Gastrocnemius medialis (tissue), 4 donors: ENCODE measurements around the gene GAREM1. TPM values are rescaled to one million over a fixed set of nuclear protein-coding genes. Genes with fewer than 3 reads are reported as not detected.
A peak's percentile ranks its signal among the peaks of the same experiment; 100 is the strongest.
"Not testable (repeated sequence)": the region's sequence is repeated elsewhere in the genome, so short reads cannot be mapped to it uniquely, and the experiment has no call there.

Source experiments
- ATAC-seq, 2 donors: fragments of 150-250 bp; one replicate each; pipeline ENCODE4 v1.9.1; 2016
- DNase-seq, 2 donors: peaks; one replicate each; pipeline ENCODE4 v3.0.0-alpha.2; 2019
- H3K27ac ChIP-seq, 4 donors: fragments of 200-600 bp; sonication (generic); 1 replicate in 1 of 4; 2 replicates in 3 of 4; pipeline ENCODE4 v1.5.1; 2016 to 2018; ENCODE audit warnings: mild to moderate bottlenecking in 2 of 4, moderate library complexity in 1 of 4
- H3K27me3 ChIP-seq, 3 donors: fragments of 200-600 bp; sonication (generic) in 2 of 3; 1 replicate in 1 of 3; 2 replicates in 2 of 3; pipeline versions ENCODE4 v1.5.1 to v1.6.0; 2016 to 2019; ENCODE audit warnings: mild to moderate bottlenecking in 1 of 3, moderate library complexity in 1 of 3
- H3K36me3 ChIP-seq, 2 donors: fragments of 200-600 bp; sonication (generic) in 1 of 2; one replicate each; pipeline ENCODE4 v1.5.1; 2017 to 2018
- H3K4me1 ChIP-seq, 2 donors: fragments of 200-600 bp; sonication (generic) in 1 of 2; one replicate each; pipeline ENCODE4 v1.5.1; 2016 to 2017; ENCODE audit warnings: mild to moderate bottlenecking in 2 of 2
- H3K4me3 ChIP-seq, 4 donors: fragments of 200-600 bp; sonication (generic) in 3 of 4; 1 replicate in 1 of 4; 2 replicates in 3 of 4; pipeline ENCODE4 v1.5.1; 2016 to 2019; ENCODE audit warnings: mild to moderate bottlenecking in 2 of 4
- H3K9me3 ChIP-seq, 3 donors: fragments of 200-600 bp; sonication (generic) in 2 of 3; 1 replicate in 1 of 3; 2 replicates in 2 of 3; pipeline ENCODE4 v1.5.1; 2016 to 2019
- POLR2A ChIP-seq, 2 donors: fragments of 450-650 bp; IDR thresholded peaks; one replicate each; pipeline ENCODE4 v1.6.1; 2017; ENCODE audit warnings: antibody characterized with exemption in 2 of 2, mild to moderate bottlenecking in 2 of 2, moderate library complexity in 2 of 2
- in situ Hi-C, 4 donors: fragments of 200-750 bp; cut with MboI; loops; one replicate each; pipeline versions ENCODE4 v1.15.0 to v1.8.0; 2017; ENCODE audit warnings: low sequenced_read_pairs in 4 of 4
- intact Hi-C: fragments of 100-400 bp; cut with DNase I; formaldehyde crosslinking; loops from one replicate; pipeline ENCODE4 v1.15.1; 2023; ENCODE audit warnings: low total_unique reads
- total RNA-seq, 4 donors: library from RNA; depleted of rRNA; stranded (reverse); fragments of >200 nt; gene quantifications; one replicate each; pipeline versions ENCODE4 v1.1.0 to v1.2.3, GENCODE V29; 2016
- TF ChIP-seq, protein P1 (sequence below), 5 experiments: fragments of 450-650 bp in 3 of 5; fragments of 200-600 bp in 2 of 5; sonication (generic) in 2 of 5; IDR thresholded peaks in 4 of 5; conservative IDR thresholded peaks in 1 of 5; 1 replicate in 4 of 5; 2 replicates in 1 of 5; pipeline ENCODE4 v1.5.1; 2016 to 2019; ENCODE audit warnings: antibody characterized with exemption in 5 of 5, mild to moderate bottlenecking in 3 of 5, moderate library complexity in 3 of 5

The GAREM1 gene
- total RNA-seq, 4 donors from 2014 or later: 13.4 to 21.9 (median 16.4) TPM

GRCh38 chr18:32293107-32293506, 177.6 kb downstream of the GAREM1 start:
- H3K4me1 ChIP-seq: peaks cover 0 to 5% of the 10 kb centered on the region in 2 donors
- ATAC-seq: peak; percentile 58 to 86
- in situ Hi-C loops: no loop called here
- no peaks in the 10 kb centered on the region for H3K9me3 ChIP-seq
- DNase-seq: no peak
- no peaks in the 10 kb centered on the region for H3K27me3 ChIP-seq
- peak overlapping the region in 1 of 4 donors; percentile 19 for H3K27ac ChIP-seq
- intact Hi-C loops: no loop called here
- no peaks in the 10 kb centered on the region for H3K36me3 ChIP-seq
- no peak overlapping the region for H3K4me3 ChIP-seq
- TF ChIP-seq POLR2A (IDR thresholded peaks at IDR 0.05): no peak
- TF ChIP-seq, protein P1, sequence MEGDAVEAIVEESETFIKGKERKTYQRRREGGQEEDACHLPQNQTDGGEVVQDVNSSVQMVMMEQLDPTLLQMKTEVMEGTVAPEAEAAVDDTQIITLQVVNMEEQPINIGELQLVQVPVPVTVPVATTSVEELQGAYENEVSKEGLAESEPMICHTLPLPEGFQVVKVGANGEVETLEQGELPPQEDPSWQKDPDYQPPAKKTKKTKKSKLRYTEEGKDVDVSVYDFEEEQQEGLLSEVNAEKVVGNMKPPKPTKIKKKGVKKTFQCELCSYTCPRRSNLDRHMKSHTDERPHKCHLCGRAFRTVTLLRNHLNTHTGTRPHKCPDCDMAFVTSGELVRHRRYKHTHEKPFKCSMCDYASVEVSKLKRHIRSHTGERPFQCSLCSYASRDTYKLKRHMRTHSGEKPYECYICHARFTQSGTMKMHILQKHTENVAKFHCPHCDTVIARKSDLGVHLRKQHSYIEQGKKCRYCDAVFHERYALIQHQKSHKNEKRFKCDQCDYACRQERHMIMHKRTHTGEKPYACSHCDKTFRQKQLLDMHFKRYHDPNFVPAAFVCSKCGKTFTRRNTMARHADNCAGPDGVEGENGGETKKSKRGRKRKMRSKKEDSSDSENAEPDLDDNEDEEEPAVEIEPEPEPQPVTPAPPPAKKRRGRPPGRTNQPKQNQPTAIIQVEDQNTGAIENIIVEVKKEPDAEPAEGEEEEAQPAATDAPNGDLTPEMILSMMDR (IDR thresholded peaks at IDR 0.05 in 4 of 5, conservative IDR thresholded peaks at IDR 0.05 in 1 of 5): no peak

GRCh38 chr18:32291623-32292022, 179.1 kb downstream of the GAREM1 start:
- H3K27ac ChIP-seq, DNase-seq, intact Hi-C loops, H3K9me3 ChIP-seq, H3K4me3 ChIP-seq, H3K27me3 ChIP-seq, ATAC-seq, in situ Hi-C loops, H3K36me3 ChIP-seq, H3K4me1 ChIP-seq: not testable (repeated sequence)

GRCh38 chr18:32290810-32291209, 179.9 kb downstream of the GAREM1 start:
- Histone ChIP-seq H3K4me1 (peaks cover 0 to 5% of the 10 kb centered on the region in 2 donors), H3K27me3 (no peaks in the 10 kb centered on the region), H3K27ac (no peak overlapping the region), H3K4me3 (no peak overlapping the region), H3K9me3 (no peaks in the 10 kb centered on the region), H3K36me3 (peaks cover 0 to 6% of the 10 kb centered on the region in 2 donors)
- no peak for TF ChIP-seq POLR2A (IDR thresholded peaks at IDR 0.05)
- TF ChIP-seq, protein P1 (IDR thresholded peaks at IDR 0.05 in 4 of 5, conservative IDR thresholded peaks at IDR 0.05 in 1 of 5): no peak
- no peak for ATAC-seq
- in situ Hi-C loops (no loop called here), intact Hi-C loops (no loop called here)
- no peak for DNase-seq

GRCh38 chr18:32289483-32290075, 181.1 kb downstream of the GAREM1 start:
- H3K27ac ChIP-seq: no peak overlapping the region
- in situ Hi-C loops: loop anchor here (5.0 to 10.0 kb wide), 2 partner anchors 183 to 185 kb away; partner anchors contain the start of gene GAREM1 (in 4 of the 4)
- DNase-seq: peak in 1 of 2 donors; percentile 42
- no peaks in the 10 kb centered on the region for H3K27me3 ChIP-seq
- intact Hi-C loops: loop anchor here (1.0 to 5.0 kb wide), 2 partner anchors 98 to 182 kb away; no protein-coding TSS in a partner anchor
- ATAC-seq: peak; percentile 58 to 73
- no peaks in the 10 kb centered on the region for H3K9me3 ChIP-seq
- peaks cover 0 to 5% of the 10 kb centered on the region in 2 donors for H3K4me1 ChIP-seq
- no peak overlapping the region for H3K4me3 ChIP-seq
- peaks cover 0 to 6% of the 10 kb centered on the region in 2 donors for H3K36me3 ChIP-seq
- TF ChIP-seq, protein P1 (IDR thresholded peaks at IDR 0.05 in 4 of 5, conservative IDR thresholded peaks at IDR 0.05 in 1 of 5): peak; percentile 47 to 69 (median 53)
- TF ChIP-seq POLR2A (IDR thresholded peaks at IDR 0.05): no peak

- DNase-seq (no peak), ATAC-seq (no peak)
- intact Hi-C loops (loop anchor here (5.0 kb wide), 1 partner anchor 99 kb away; no protein-coding TSS in a partner anchor), in situ Hi-C loops (loop anchor here (5.0 to 10.0 kb wide), 2 partner anchors 184 to 187 kb away; partner anchors contain the start of gene GAREM1 (in 4 of the 4))
- peaks cover 0 to 6% of the 10 kb centered on the region in 2 donors for H3K36me3 ChIP-seq
- H3K27ac ChIP-seq: no peak overlapping the region
- H3K4me1 ChIP-seq: peaks cover 5% of the 10 kb centered on the region in 2 donors
- TF ChIP-seq POLR2A (IDR thresholded peaks at IDR 0.05): no peak
- TF ChIP-seq, protein P1 (IDR thresholded peaks at IDR 0.05 in 4 of 5, conservative IDR thresholded peaks at IDR 0.05 in 1 of 5): no peak
- no peaks in the 10 kb centered on the region for H3K27me3 ChIP-seq
- H3K4me3 ChIP-seq: no peak overlapping the region
- no peaks in the 10 kb centered on the region for H3K9me3 ChIP-seq
Observed at GRCh38 chr18:32287873-32288272, 182.8 kb downstream of the GAREM1 start.
